Ishikawa (cell line): ENCODE measurements around the gene SIRT3.

Experiments used
- RAD21 ChIP-seq: IDR thresholded peaks from 2 replicates; pipeline ENCODE4 v1.6.1; 2012; ENCODE audit warnings: low read depth

The SIRT3 gene

GRCh38 chr11:191490-192478 lies 44.4 kb downstream of the SIRT3 start:
- TF ChIP-seq RAD21, result peak; percentile 30; the same call in 1 of the 2 replicates
